K562 (cell line): Measurements from ENCODE around the gene PIEZO2. TPM values are rescaled to one million over a fixed set of nuclear protein-coding genes. Genes with fewer than 3 reads are reported as not detected.
A peak's percentile ranks its signal among the peaks of the same experiment; 100 is the strongest.

Experiments
- ATAC-seq: fragments of 200-7000 bp; cut with Tn5 transposase; 3 replicates; pipeline ENCODE4 v1.9.1; 2020; ENCODE audit warnings: moderate library complexity
- BruUV-seq: library from RNA; stranded (reverse); fragments of 400-500 nt; replicated peaks from 2 replicates; lab custom pipeline; 2021; lab: Mats Ljungman, UMichigan
- CTCF ChIA-PET: fragments of 300-600 bp; formaldehyde crosslinking; extraction: SDS; loops from one replicate; lab custom pipeline; 2021; ENCODE audit warnings: low intra/inter-chr PET ratio; lab: Yijun Ruan, JAX
- POLR2A ChIA-PET: fragments of 300-600, 350-650 bp; sonication (Branson Sonifier 250); formaldehyde crosslinking; extraction: SDS; loops from one replicate; lab custom pipeline; 2021; ENCODE audit warnings: antibody characterized with exemption, inconsistent platforms; lab: Yijun Ruan, JAX
- DNase-seq, 4 experiments: peaks; one replicate each; pipeline versions ENCODE4 v3.0.0 to v3.0.0-alpha.2; 2011 to 2018; ENCODE audit warnings: low spot score in 3 of 4, mixed read lengths in 3 of 4; ENCODE audit errors: extremely low read depth in 1 of 4
- FAIRE-seq: peaks from 2 replicates; lab custom pipeline; 2011; peaks lifted over from hg19 to GRCh38; lab: Jason Lieb, UNC
- H2AFZ ChIP-seq: 2 replicates; pipeline ENCODE4 v1.6.0; 2011; ENCODE audit warnings: low read depth, low read length, control low read depth, inconsistent platforms
- H3K27ac ChIP-seq: fragments of 200-600 bp; 3 replicates; pipeline ENCODE4 v1.8.0; 2011; ENCODE audit warnings: low read depth, mild to moderate bottlenecking, control low read depth, inconsistent platforms, low read length, moderate library complexity, mixed read lengths; ENCODE audit errors: extremely low read depth
- H3K27me3 ChIP-seq, 2 experiments: fragments of 300-600 bp in 1 of 2; 2 replicates in 1 of 2; 3 replicates in 1 of 2; pipeline versions ENCODE4 v1.6.0 to v1.8.0; 2011; ENCODE audit warnings: inconsistent platforms in 2 of 2, low read length in 2 of 2, mild to moderate bottlenecking in 1 of 2, mixed read lengths in 1 of 2, moderate library complexity in 1 of 2; ENCODE audit not compliant: control insufficient read depth in 2 of 2, insufficient read depth in 2 of 2
- H3K36me3 ChIP-seq: fragments of 300-600 bp; 3 replicates; pipeline ENCODE4 v1.8.0; 2011; ENCODE audit warnings: mild to moderate bottlenecking, low read length, inconsistent platforms; ENCODE audit not compliant: control insufficient read depth, insufficient read depth
- H3K4me1 ChIP-seq, 2 experiments: fragments of 200-600 bp in 1 of 2; replicated peaks in 1 of 2; 2 replicates in 1 of 2; 3 replicates in 1 of 2; pipeline versions ENCODE4 v1.5.1 to v1.8.0; 2011; ENCODE audit warnings: inconsistent platforms in 2 of 2, low read length in 2 of 2, mild to moderate bottlenecking in 1 of 2, mixed read lengths in 1 of 2, moderate library complexity in 1 of 2; ENCODE audit not compliant: control insufficient read depth in 2 of 2, insufficient read depth in 2 of 2
- H3K4me2 ChIP-seq: 2 replicates; pipeline ENCODE4 v1.6.1; 2011; ENCODE audit warnings: low read length, control low read depth, inconsistent platforms, mixed read lengths; ENCODE audit not compliant: insufficient read depth
- H3K4me3 ChIP-seq: fragments of 200-600 bp; sonication (generic), shearing (Covaris generic); 2 replicates; pipeline ENCODE4 v1.5.1; 2016; ENCODE audit warnings: control low read depth, inconsistent platforms
- H3K79me2 ChIP-seq: fragments of 200-600 bp; 3 replicates; pipeline ENCODE4 v1.8.0; 2011; ENCODE audit warnings: low read length, inconsistent platforms; ENCODE audit not compliant: control insufficient read depth, insufficient read depth
- H3K9ac ChIP-seq, 2 experiments: 2 replicates each; pipeline versions ENCODE4 v1.6.0 to v1.6.1; 2011; ENCODE audit warnings: low read depth in 2 of 2, low read length in 2 of 2, control low read depth in 1 of 2, inconsistent platforms in 1 of 2, mild to moderate bottlenecking in 1 of 2, mixed read lengths in 1 of 2; ENCODE audit not compliant: insufficient read depth in 1 of 2
- H3K9me1 ChIP-seq: one replicate; pipeline ENCODE4 v1.6.0; 2011; ENCODE audit warnings: inconsistent platforms, mild to moderate bottlenecking, low read length, moderate library complexity; ENCODE audit not compliant: control insufficient read depth, insufficient read depth
- H3K9me3 ChIP-seq: replicated peaks from 2 replicates; pipeline ENCODE4 v1.5.1; 2011; ENCODE audit warnings: low read depth, low read length, inconsistent platforms; ENCODE audit not compliant: control insufficient read depth, insufficient read depth
- H4K20me1 ChIP-seq: replicated peaks from 2 replicates; pipeline ENCODE4 v1.6.1; 2011; ENCODE audit warnings: low read length, inconsistent platforms, mixed read lengths; ENCODE audit not compliant: control insufficient read depth, insufficient read depth
- CBX2 ChIP-seq: fragments of 200-600 bp; sonication (generic); IDR thresholded peaks from one replicate; pipeline ENCODE4 v1.6.1; 2012; ENCODE audit warnings: mild to moderate bottlenecking, low read length, inconsistent platforms; ENCODE audit not compliant: insufficient read depth, poor library complexity, severe bottlenecking
- CHD1 ChIP-seq: fragments of 200-600 bp; sonication (generic); IDR thresholded peaks from one replicate; pipeline ENCODE4 v1.6.1; 2012; ENCODE audit warnings: mild to moderate bottlenecking, moderate library complexity, low read length, inconsistent platforms
- CTBP1 ChIP-seq: fragments of 450-650 bp; IDR thresholded peaks from 2 replicates; pipeline ENCODE4 v1.6.1; 2016; ENCODE audit warnings: borderline replicate concordance
- DIDO1 ChIP-seq: fragments of 450-650 bp; IDR thresholded peaks from 2 replicates; pipeline ENCODE4 v1.6.1; 2016; ENCODE audit warnings: low read depth, missing biosample characterization, missing genetic modification characterization
- DPF2 ChIP-seq: fragments of 450-650 bp; IDR thresholded peaks from 2 replicates; pipeline ENCODE4 v1.6.1; 2016
- GABPA ChIP-seq: fragments of 200-800 bp; sonication (Bioruptor generic); conservative IDR thresholded peaks from 2 replicates; pipeline ENCODE4 v1.6.1; 2016; ENCODE audit warnings: low read depth, missing genetic modification characterization, missing compliant biosample characterization
- HEY1 ChIP-seq: fragments of 250-450 bp; sonication (Bioruptor Pico); IDR thresholded peaks from 2 replicates; pipeline ENCODE4 v1.5.0; 2020; ENCODE audit warnings: mild to moderate bottlenecking, moderate library complexity, borderline replicate concordance
- HIVEP1 ChIP-seq: fragments of 250-450 bp; sonication (Bioruptor Pico); IDR thresholded peaks from 2 replicates; pipeline ENCODE4 v1.4.0; 2020; ENCODE audit warnings: mild to moderate bottlenecking
- HNRNPUL1 ChIP-seq: fragments of 200-400 bp; formaldehyde crosslinking; IDR thresholded peaks from 2 replicates; pipeline ENCODE4 v1.6.1; 2017; ENCODE audit warnings: low read length
- JUN ChIP-seq, 2 experiments: sonication (generic) in 1 of 2; formaldehyde crosslinking in 1 of 2; IDR thresholded peaks; 2 replicates each; pipeline versions ENCODE4 v1.6.1 to v1.8.0; 2012 to 2022; ENCODE audit warnings: borderline replicate concordance in 2 of 2, mild to moderate bottlenecking in 2 of 2, improper control_type of control experiment in 1 of 2, low read depth in 1 of 2, low read length in 1 of 2, missing genetic modification reagents in 1 of 2
- L3MBTL2 ChIP-seq: fragments of 450-650 bp; IDR thresholded peaks from 2 replicates; pipeline ENCODE4 v1.6.1; 2016; ENCODE audit warnings: mild to moderate bottlenecking, moderate library complexity
- NCOA4 ChIP-seq: fragments of 450-650 bp; IDR thresholded peaks from 2 replicates; pipeline ENCODE4 v1.6.1; 2018; ENCODE audit warnings: mild to moderate bottlenecking; ENCODE audit not compliant: partially characterized antibody
- NFE2L1 ChIP-seq: fragments of 450-650 bp; IDR thresholded peaks from 2 replicates; pipeline ENCODE4 v1.6.1; 2016; ENCODE audit warnings: missing genetic modification characterization, low read depth, mild to moderate bottlenecking, missing compliant biosample characterization, moderate library complexity, borderline replicate concordance
- PML ChIP-seq: IDR thresholded peaks from 2 replicates; pipeline ENCODE4 v1.6.1; 2012; ENCODE audit warnings: low read length, inconsistent platforms
- SMC3 ChIP-seq: conservative IDR thresholded peaks from 2 replicates; pipeline ENCODE4 v1.6.1; 2011; ENCODE audit warnings: low read depth, low read length, improper control_type of control experiment; ENCODE audit not compliant: insufficient read depth
- SUPT5H ChIP-seq: fragments of 450-650 bp; IDR thresholded peaks from 2 replicates; pipeline ENCODE4 v1.6.1; 2016
- TRIM25 ChIP-seq: fragments of 450-650 bp; IDR thresholded peaks from 2 replicates; pipeline ENCODE4 v1.7.0; 2016; ENCODE audit warnings: borderline replicate concordance
- ZBTB43 ChIP-seq: sonication (generic); formaldehyde crosslinking; IDR thresholded peaks from 2 replicates; pipeline ENCODE4 v1.8.0; 2023; ENCODE audit warnings: mild to moderate bottlenecking, missing genetic modification reagents
- ZNF165 ChIP-seq: fragments of 250-450 bp; sonication (Bioruptor Pico); IDR thresholded peaks from 2 replicates; pipeline ENCODE4 v1.4.0; 2020; ENCODE audit warnings: borderline replicate concordance
- ZNF277 ChIP-seq: fragments of 250-450 bp; sonication (Bioruptor Pico); IDR thresholded peaks from 2 replicates; pipeline ENCODE4 v1.8.0; 2022; ENCODE audit warnings: inconsistent platforms, mild to moderate bottlenecking, moderate library complexity, borderline replicate concordance
- WGBS: fragments of 100-300 bp; shearing (Covaris generic); methylation state at CpG from one replicate; pipeline ENCODE4 v1.1.6; 2016; ENCODE audit warnings: low coverage, mixed read lengths; ENCODE audit not compliant: insufficient coverage; ENCODE audit errors: missing lambda C conversion rate; 5-methylcytosine and 5-hydroxymethylcytosine counted together
- in situ Hi-C: fragments of 300-500 bp; cut with MboI; formaldehyde crosslinking; loops from 4 replicates; pipeline ENCODE4 v1.15.0; 2018; ENCODE audit warnings: inconsistent platforms, mixed read lengths
- intact Hi-C: fragments of 100-400 bp; cut with micrococcal nuclease; formaldehyde crosslinking; loops from 2 replicates; pipeline ENCODE4 v1.14.2; 2022
- polyA plus RNA-seq, 8 experiments: library from polyadenylated mRNA; depleted of rRNA in 4 of 8; stranded (reverse) in 5 of 8; unstranded in 3 of 8; fragments of >200 nt; fragmentation: Nextera tagmentation in 2 of 8; fragmentation: Illumina TruSeq in 1 of 8; extraction: Ambion mirVana in 2 of 8; extraction: Trizol in 1 of 8; gene quantifications; 2 replicates each; pipeline versions ENCODE4 v1.2.1 to v1.2.3, GENCODE V29; 2011 to 2014; ENCODE audit warnings: inconsistent platforms in 1 of 8, missing spikeins in 1 of 8
- total RNA-seq, 7 experiments: library from RNA; depleted of rRNA in 6 of 7; stranded (reverse); fragments of >200 nt in 6 of 7; fragmentation: Illumina TruSeq in 2 of 7; extraction: Trizol in 2 of 7; gene quantifications; 2 replicates each; pipeline versions ENCODE4 v1.2.1 to v1.2.3, GENCODE V29; 2011 to 2021; ENCODE audit warnings: low replicate concordance in 1 of 7

PIEZO2 gene
- total and polyA plus RNA-seq, 9 of the 15 experiments (the other 6 are each of a cell fraction or from before 2014, with no cell fraction given), result 0.54 to 4.1 (median 2.0) TPM

GRCh38 chr18:10690035-10690329 lies 459.4 kb downstream of the PIEZO2 start:
- POLR2A ChIA-PET, result interaction anchor here (1.1 kb wide), 1 partner anchor 125 kb away, joined by 3 read pairs; no protein-coding TSS in a partner anchor
- CTCF ChIA-PET, result interaction anchor here (0.6 kb wide), 1 partner anchor 92 kb away, joined by 3 read pairs; no protein-coding TSS in a partner anchor
- in situ Hi-C loops (no loop called here), intact Hi-C loops (no loop called here)
- Histone ChIP-seq H3K36me3 (no peaks in the 10 kb centered on the region), H2AFZ (no peak overlapping the region), H3K27ac (no peak overlapping the region), H4K20me1 (no peaks in the 10 kb centered on the region; the same call in 1 of the 2 replicates), H3K9me1 (no peaks in the 10 kb centered on the region), H3K9ac (no peak overlapping the region), H3K27me3 (peaks cover 28 to 39% of the 10 kb centered on the region in 2 experiments; a peak in 4 of 5 replicates), H3K4me1 (no peaks in the 10 kb centered on the region), H3K4me2 (no peak overlapping the region), H3K9me3 (no peaks in the 10 kb centered on the region), H3K79me2 (no peaks in the 10 kb centered on the region), H3K4me3 (no peak overlapping the region)
- ATAC-seq (no peak), FAIRE-seq (no peak), DNase-seq (no peak)
- WGBS, result 2% methylated on average over 4 of the region's 4 CpGs
- no TSS peak for BruUV-seq
- TF ChIP-seq L3MBTL2, result peak; percentile 59; the same call in 1 of the 2 replicates
- TF ChIP-seq NFE2L1 (tag), result peak; percentile 13; the same call in 1 of the 2 replicates
- TF ChIP-seq TRIM25, result no peak
- TF ChIP-seq ZNF165, result no peak
- no peak for TF ChIP-seq DIDO1 (tag)
- no peak for TF ChIP-seq PML
- no peak for TF ChIP-seq GABPA
- TF ChIP-seq HEY1, result no peak
- TF ChIP-seq JUN (IDR thresholded peaks at IDR 0.05; ENCODE audit: borderline replicate concordance, low read depth, low read length), result no peak
- no peak for TF ChIP-seq JUN (CRISPR knock-in tag; IDR thresholded peaks at IDR 0.05; ENCODE audit: borderline replicate concordance)
- no peak for TF ChIP-seq SMC3
- no peak for TF ChIP-seq SUPT5H
- TF ChIP-seq HNRNPUL1, result no peak
- no peak for TF ChIP-seq ZNF277 (CRISPR knock-in tag)
- no peak for TF ChIP-seq HIVEP1 (CRISPR knock-in tag)
- no peak for TF ChIP-seq NCOA4
- TF ChIP-seq ZBTB43 (CRISPR knock-in tag), result no peak
- TF ChIP-seq CHD1, result no peak
- no peak for TF ChIP-seq CBX2
- TF ChIP-seq DPF2, result no peak
- TF ChIP-seq CTBP1, result no peak
